OCI-LY3 (cell line): ENCODE measurements around the gene SIGLEC11.

Source experiments
- H2AFZ ChIP-seq: fragments of 200-600, 300-600 bp; shearing (Covaris generic); 2 replicates; pipeline ENCODE4 v1.6.0; 2014; ENCODE audit warnings: antibody characterized with exemption, low read depth, low read length
- H3K27ac ChIP-seq: fragments of 200-600, 300-600 bp; sonication (generic); 2 replicates; pipeline ENCODE4 v1.5.1; 2014; ENCODE audit warnings: mild to moderate bottlenecking, low read length, moderate library complexity, mixed read lengths
- H3K27me3 ChIP-seq: fragments of 200-600, 300-600 bp; sonication (generic); 2 replicates; pipeline ENCODE4 v1.6.1; 2014; ENCODE audit warnings: low read depth, low read length, mixed read lengths
- H3K36me3 ChIP-seq: fragments of 200-600, 300-600 bp; sonication (generic); replicated peaks from 2 replicates; pipeline ENCODE3; 2014; ENCODE audit warnings: low read depth, low read length, mixed read lengths
- H3K4me1 ChIP-seq: fragments of 300-600, 200-600 bp; sonication (generic); 2 replicates; pipeline ENCODE4 v1.6.1; 2014; ENCODE audit warnings: low read length, mixed read lengths
- H3K4me2 ChIP-seq: fragments of 200-600, 300-600 bp; sonication (generic); 2 replicates; pipeline ENCODE4 v1.6.1; 2014; ENCODE audit warnings: low read length, mixed read lengths
- H3K4me3 ChIP-seq: fragments of 300-600, 200-600 bp; sonication (generic); 2 replicates; pipeline ENCODE4 v1.5.1; 2014; ENCODE audit warnings: antibody characterized with exemption, mild to moderate bottlenecking, low read length, moderate library complexity
- H3K79me2 ChIP-seq: fragments of 300-600, 200-600 bp; shearing (Covaris generic); 2 replicates; pipeline ENCODE4 v1.6.1; 2014; ENCODE audit warnings: mild to moderate bottlenecking, low read length, mixed read lengths
- H3K9ac ChIP-seq: fragments of 300-600, 200-600 bp; shearing (Covaris generic); 2 replicates; pipeline ENCODE4 v1.6.0; 2014; ENCODE audit warnings: mild to moderate bottlenecking, low read length, moderate library complexity
- H3K9me3 ChIP-seq: fragments of 200-600, 300-600 bp; shearing (Covaris generic); 2 replicates; pipeline ENCODE4 v1.6.1; 2014; ENCODE audit warnings: low read length, mixed read lengths; ENCODE audit not compliant: insufficient read depth
- H4K20me1 ChIP-seq: fragments of 200-600, 300-600 bp; sonication (generic); 2 replicates; pipeline ENCODE4 v1.6.1; 2016; ENCODE audit warnings: low read length, mixed read lengths; ENCODE audit not compliant: insufficient read depth
- CTCF ChIP-seq: fragments of 200-600, 300-600 bp; sonication (generic); IDR thresholded peaks from 2 replicates; pipeline ENCODE4 v1.5.1; 2014; ENCODE audit warnings: antibody characterized with exemption, low read length, low read depth
- EZH2phosphoT487 ChIP-seq: fragments of 200-600 bp; shearing (Covaris generic); IDR thresholded peaks from 2 replicates; pipeline ENCODE4 v1.6.1; 2018; ENCODE audit warnings: antibody characterized with exemption, mixed run types, low read depth

SIGLEC11 gene

GRCh38 chr19:49976496-49976895 lies 15.5 kb upstream of the SIGLEC11 start:
- no peaks in the 10 kb centered on the region for H3K4me1 ChIP-seq
- H3K9me3 ChIP-seq = no peaks in the 10 kb centered on the region
- H3K27ac ChIP-seq = no peak overlapping the region
- TF ChIP-seq CTCF = no peak
- no peak for TF ChIP-seq EZH2phosphoT487
- H3K27me3 ChIP-seq = no peaks in the 10 kb centered on the region
- H3K4me3 ChIP-seq = no peak overlapping the region
- H4K20me1 ChIP-seq = 0 out of 2 replicates have a peak, but pooled peaks cover 5% of the 10 kb centered on the region
- H3K9ac ChIP-seq = no peak overlapping the region
- H3K79me2 ChIP-seq = no peaks in the 10 kb centered on the region
- H3K36me3 ChIP-seq = no peaks in the 10 kb centered on the region
- H2AFZ ChIP-seq = no peak overlapping the region
- no peak overlapping the region for H3K4me2 ChIP-seq

- Histone ChIP-seq H3K79me2 (no peaks in the 10 kb centered on the region), H3K36me3 (no peaks in the 10 kb centered on the region), H3K4me3 (no peak overlapping the region), H3K9me3 (no peaks in the 10 kb centered on the region), H3K4me2 (no peak overlapping the region), H3K27ac (no peak overlapping the region), H3K4me1 (no peaks in the 10 kb centered on the region), H3K9ac (no peak overlapping the region), H2AFZ (no peak overlapping the region), H4K20me1 (0 out of 2 replicates have a peak, but pooled peaks cover 5% of the 10 kb centered on the region), H3K27me3 (no peaks in the 10 kb centered on the region)
- TF ChIP-seq CTCF (no peak), EZH2phosphoT487 (no peak)
These were observed 14.1 kb upstream of the SIGLEC11 start for GRCh38 chr19:49975051-49975450.

GRCh38 chr19:49973987-49974386 lies 13.0 kb upstream of the SIGLEC11 start:
- Histone ChIP-seq H2AFZ (no peak overlapping the region), H3K79me2 (no peaks in the 10 kb centered on the region), H3K9me3 (no peaks in the 10 kb centered on the region), H3K27ac (no peak overlapping the region), H3K27me3 (no peaks in the 10 kb centered on the region), H3K4me2 (no peak overlapping the region), H3K36me3 (no peaks in the 10 kb centered on the region), H4K20me1 (0 out of 2 replicates have a peak, but pooled peaks cover 5% of the 10 kb centered on the region), H3K4me1 (no peaks in the 10 kb centered on the region), H3K9ac (no peak overlapping the region), H3K4me3 (no peak overlapping the region)
- TF ChIP-seq CTCF = no peak
- TF ChIP-seq EZH2phosphoT487 = no peak

GRCh38 chr19:49972841-49973240 lies 11.9 kb upstream of the SIGLEC11 start:
- no peaks in the 10 kb centered on the region for H3K9me3 ChIP-seq
- no peak overlapping the region for H2AFZ ChIP-seq
- H3K9ac ChIP-seq = no peak overlapping the region
- H3K27ac ChIP-seq = no peak overlapping the region
- H3K36me3 ChIP-seq = no peaks in the 10 kb centered on the region
- no peak for TF ChIP-seq CTCF
- no peak for TF ChIP-seq EZH2phosphoT487
- no peaks in the 10 kb centered on the region for H3K79me2 ChIP-seq
- H3K4me1 ChIP-seq = no peaks in the 10 kb centered on the region
- H3K27me3 ChIP-seq = 0 out of 2 replicates have a peak, but pooled peaks cover 2% of the 10 kb centered on the region
- H3K4me2 ChIP-seq = no peak overlapping the region
- H3K4me3 ChIP-seq = no peak overlapping the region
- H4K20me1 ChIP-seq = 0 out of 2 replicates have a peak, but pooled peaks cover 5% of the 10 kb centered on the region
